Measurements from ENCODE around the gene P2RY12.

The P2RY12 gene

GRCh38 chr3:151384741-151385174, at the start of gene P2RY12:
Gene P2RY12, minus strand, starts transcription at chr3:151384753. Its CDS starts 45,908 bp downstream, at chr3:151338845.
- no peak for DNase-seq (ENCODE audit: extremely low spot score)
- TF ChIP-seq, protein P1, sequence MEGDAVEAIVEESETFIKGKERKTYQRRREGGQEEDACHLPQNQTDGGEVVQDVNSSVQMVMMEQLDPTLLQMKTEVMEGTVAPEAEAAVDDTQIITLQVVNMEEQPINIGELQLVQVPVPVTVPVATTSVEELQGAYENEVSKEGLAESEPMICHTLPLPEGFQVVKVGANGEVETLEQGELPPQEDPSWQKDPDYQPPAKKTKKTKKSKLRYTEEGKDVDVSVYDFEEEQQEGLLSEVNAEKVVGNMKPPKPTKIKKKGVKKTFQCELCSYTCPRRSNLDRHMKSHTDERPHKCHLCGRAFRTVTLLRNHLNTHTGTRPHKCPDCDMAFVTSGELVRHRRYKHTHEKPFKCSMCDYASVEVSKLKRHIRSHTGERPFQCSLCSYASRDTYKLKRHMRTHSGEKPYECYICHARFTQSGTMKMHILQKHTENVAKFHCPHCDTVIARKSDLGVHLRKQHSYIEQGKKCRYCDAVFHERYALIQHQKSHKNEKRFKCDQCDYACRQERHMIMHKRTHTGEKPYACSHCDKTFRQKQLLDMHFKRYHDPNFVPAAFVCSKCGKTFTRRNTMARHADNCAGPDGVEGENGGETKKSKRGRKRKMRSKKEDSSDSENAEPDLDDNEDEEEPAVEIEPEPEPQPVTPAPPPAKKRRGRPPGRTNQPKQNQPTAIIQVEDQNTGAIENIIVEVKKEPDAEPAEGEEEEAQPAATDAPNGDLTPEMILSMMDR (IDR thresholded peaks at IDR 0.05; ENCODE audit: control extremely low read depth, extremely low read depth, low read depth, missing control alignments), result no peak
- ChIA-PET CTCF (interaction anchor here (0.8 to 1.8 kb wide), 4 partner anchors 10 to 27 kb away, joined by 3 to 6 read pairs (median 4); no protein-coding TSS in a partner anchor), POLR2A (interaction anchor here (0.6 kb wide), 1 partner anchor 81 kb away, joined by 3 read pairs; no protein-coding TSS in a partner anchor)

DNA sequence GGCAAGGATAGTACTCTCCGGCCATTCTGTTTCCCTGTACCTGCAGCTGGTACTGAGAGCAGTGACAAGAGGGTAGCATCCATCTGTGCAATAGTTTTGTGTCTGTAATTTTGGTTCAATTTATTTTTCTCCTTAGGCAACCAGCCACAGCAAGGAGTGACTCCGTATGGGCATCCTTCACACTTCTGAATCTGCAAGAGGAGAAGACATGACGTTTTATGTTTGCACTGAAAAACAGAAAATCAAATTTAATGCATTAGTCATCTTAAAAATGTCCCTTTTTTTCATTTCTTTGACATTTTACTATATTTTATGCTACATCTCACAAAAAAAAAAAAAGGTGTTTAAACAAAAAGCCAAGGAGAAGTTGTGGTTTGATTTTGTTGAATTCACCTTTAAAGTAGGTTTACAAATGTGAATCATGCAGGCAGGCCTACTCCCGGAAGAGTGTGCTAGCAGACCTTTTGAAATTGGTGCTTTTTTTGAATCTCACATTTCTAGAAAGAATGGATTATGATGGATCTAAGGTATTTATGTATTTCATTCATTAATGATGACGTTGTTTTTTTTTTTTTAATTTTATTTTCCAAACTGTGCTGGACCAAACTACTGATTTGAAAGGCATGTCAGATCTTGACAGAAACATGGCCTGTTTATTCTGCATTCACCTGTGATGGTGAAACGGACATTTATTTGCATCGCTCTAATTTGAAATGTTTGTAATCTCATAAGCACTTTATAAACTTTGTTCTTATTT, 48.2 kb upstream of the P2RY12 start:
- CTCF ChIA-PET, result interaction anchor here (0.7 to 3.1 kb wide), 2 partner anchors 7 to 486 kb away, joined by 3 to 21 read pairs; no protein-coding TSS in a partner anchor
- TF ChIP-seq, protein P1 (IDR thresholded peaks at IDR 0.05; ENCODE audit: control extremely low read depth, extremely low read depth, low read depth, missing control alignments), result no peak

DNA sequence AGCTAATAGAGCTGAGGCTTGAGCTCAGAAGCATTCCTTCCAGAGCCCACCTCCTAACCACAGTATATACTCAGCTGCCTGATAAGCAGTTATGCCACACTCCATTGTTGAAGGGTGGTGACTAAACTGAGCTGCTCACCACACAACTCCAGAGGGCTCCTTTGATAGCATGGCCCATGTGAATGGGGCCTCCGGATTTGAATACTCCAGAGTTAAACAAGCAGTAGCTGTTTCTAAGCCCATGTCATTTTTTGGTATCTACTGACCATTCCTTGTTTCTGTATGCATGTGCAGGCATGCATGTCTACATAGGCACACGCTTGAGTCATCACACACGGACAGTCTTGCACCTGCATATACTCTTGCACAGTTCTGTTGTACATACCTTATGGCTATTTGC, 47.4 kb upstream of the P2RY12 start:
- DNase-seq (ENCODE audit: extremely low spot score), result no peak
- POLR2A ChIA-PET, result no interaction called here
- TF ChIP-seq, protein P1 (IDR thresholded peaks at IDR 0.05; ENCODE audit: control extremely low read depth, extremely low read depth, low read depth, missing control alignments), result no peak

More for the DNA sequence above, 48.2 kb upstream of the P2RY12 start:
- no peak for DNase-seq (ENCODE audit: extremely low spot score)
- POLR2A ChIA-PET, result no interaction called here

DNA sequence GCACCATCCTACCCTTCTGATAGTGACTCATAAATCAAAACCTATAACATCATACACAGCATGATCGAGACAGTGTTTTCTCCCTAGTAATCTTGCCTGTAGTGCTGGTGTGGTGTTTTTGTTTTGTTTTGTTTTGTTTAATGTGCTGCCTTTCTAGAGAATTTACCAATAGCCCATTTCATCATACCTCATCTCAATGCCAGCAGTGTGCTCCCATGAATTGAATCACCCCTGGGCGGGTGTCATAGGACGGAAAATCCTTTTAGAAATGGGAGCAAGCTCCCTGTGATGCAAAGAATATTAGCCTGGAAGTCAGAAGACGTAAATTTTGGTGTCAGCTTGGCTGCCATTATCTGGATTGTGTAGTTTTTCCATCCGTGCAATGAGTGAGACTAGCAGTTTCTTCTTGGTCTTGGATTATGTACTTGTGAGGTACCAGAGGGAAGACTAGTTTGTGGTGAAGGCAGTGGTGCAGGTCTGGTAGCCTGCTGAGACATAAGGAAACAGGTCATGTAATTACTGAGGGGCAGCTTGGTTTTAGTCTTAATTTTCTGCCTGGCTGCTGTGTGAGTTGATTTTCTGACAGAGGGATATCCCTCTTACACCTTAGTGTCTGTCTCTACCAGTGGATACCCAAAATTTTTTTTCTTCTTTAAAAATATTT, 46.4 kb upstream of the P2RY12 start:
- POLR2A ChIA-PET, result no interaction called here
- CTCF ChIA-PET, result interaction anchor here (0.8 to 3.1 kb wide), 3 partner anchors 9 to 488 kb away, joined by 3 to 21 read pairs (median 3); no protein-coding TSS in a partner anchor
- TF ChIP-seq, protein P1 (IDR thresholded peaks at IDR 0.05; ENCODE audit: control extremely low read depth, extremely low read depth, low read depth, missing control alignments), result no peak
- DNase-seq (ENCODE audit: extremely low spot score), result no peak

More for the DNA sequence above, 47.4 kb upstream of the P2RY12 start:
- CTCF ChIA-PET, result interaction anchor here (0.7 to 3.1 kb wide), 3 partner anchors 8 to 487 kb away, joined by 3 to 21 read pairs (median 3); no protein-coding TSS in a partner anchor

DNA sequence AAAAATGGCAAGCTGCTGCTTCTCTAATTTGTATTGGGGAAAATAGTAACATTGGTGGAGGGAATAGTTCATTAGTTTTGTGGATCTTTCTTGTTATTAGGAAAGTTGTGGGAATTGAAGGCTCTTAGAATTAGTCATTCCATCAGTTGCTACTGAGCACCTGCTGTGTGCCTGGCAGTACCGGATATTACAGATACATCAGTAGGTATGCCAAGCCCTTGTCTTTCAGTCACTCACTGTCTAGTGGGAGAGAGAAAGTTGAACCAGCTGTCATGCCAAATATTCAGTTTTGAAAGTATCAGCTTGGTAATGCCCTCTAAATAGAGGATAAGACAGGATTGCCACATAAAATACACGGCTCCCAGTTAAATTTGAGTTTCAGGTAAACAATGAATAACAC, 43.8 kb upstream of the P2RY12 start:
- TF ChIP-seq, protein P1 (IDR thresholded peaks at IDR 0.05; ENCODE audit: control extremely low read depth, extremely low read depth, low read depth, missing control alignments), result no peak
- ChIA-PET CTCF (interaction anchor here (1.2 to 5.2 kb wide), 3 partner anchors 12 to 490 kb away, joined by 3 to 22 read pairs (median 3); no protein-coding TSS in a partner anchor), POLR2A (no interaction called here)
- DNase-seq (ENCODE audit: extremely low spot score), result no peak

- POLR2A ChIA-PET, result no interaction called here
- TF ChIP-seq, protein P1 (IDR thresholded peaks at IDR 0.05; ENCODE audit: control extremely low read depth, extremely low read depth, low read depth, missing control alignments), result no peak
- peak; percentile 27 for DNase-seq (ENCODE audit: extremely low spot score)
- CTCF ChIA-PET, result interaction anchor here (1.0 to 5.2 kb wide), 4 partner anchors 11 to 198 kb away, joined by 3 to 22 read pairs (median 4); no protein-coding TSS in a partner anchor
These were observed 41.7 kb upstream of the P2RY12 start for GRCh38 chr3:151426341-151426657.
